HG03103 (cell line): Measurements from ENCODE around the gene ZNF774.
"Not testable (repeated sequence)": the region's sequence is repeated elsewhere in the genome, so short reads cannot be mapped to it uniquely, and the experiment has no call there.

Source experiments
- ATAC-seq: cut with Tn5 transposase; IDR thresholded peaks from one replicate; pipeline ENCODE4 v1.9.1; 2021; ENCODE audit warnings: low read depth; ENCODE audit not compliant: unreplicated experiment

ZNF774 gene

GRCh38 chr15:90344662-90345061 lies 7.4 kb upstream of the ZNF774 start:
- ATAC-seq: no peak

- no peak for ATAC-seq
Observed at GRCh38 chr15:90345857-90346256, 6.2 kb upstream of the ZNF774 start.

- not testable (repeated sequence) for ATAC-seq
Observed at GRCh38 chr15:90347431-90348065, 4.5 kb upstream of the ZNF774 start.

- no peak for ATAC-seq
Observed at GRCh38 chr15:90348456-90348855, 3.6 kb upstream of the ZNF774 start.

- ATAC-seq: no peak
Observed at GRCh38 chr15:90349072-90349471, 3.0 kb upstream of the ZNF774 start.

- no peak for ATAC-seq
Observed at GRCh38 chr15:90349821-90350220, 2.3 kb upstream of the ZNF774 start.

GRCh38 chr15:90351479-90352106 lies 491 bp upstream of the ZNF774 start:
- ATAC-seq: no peak

- ATAC-seq: no peak
Observed at GRCh38 chr15:90354986-90355385, 2.9 kb downstream of the ZNF774 start.

GRCh38 chr15:90358124-90359033 lies 6.3 kb downstream of the ZNF774 start:
- no peak for ATAC-seq

- no peak for ATAC-seq
Observed at GRCh38 chr15:90360746-90361145, 8.7 kb downstream of the ZNF774 start.

- no peak for ATAC-seq
Observed at GRCh38 chr15:90362936-90363212, 10.8 kb downstream of the ZNF774 start.

GRCh38 chr15:90364251-90364650 lies 12.2 kb downstream of the ZNF774 start:
- ATAC-seq: no peak

- ATAC-seq: no peak
Observed at GRCh38 chr15:90365414-90366055, 13.5 kb downstream of the ZNF774 start.

- no peak for ATAC-seq
Observed at GRCh38 chr15:90367576-90367975, 15.5 kb downstream of the ZNF774 start.

GRCh38 chr15:90375071-90375470 lies 23.0 kb downstream of the ZNF774 start:
- no peak for ATAC-seq

- no peak for ATAC-seq
Observed at GRCh38 chr15:90376789-90377188, 24.7 kb downstream of the ZNF774 start.

GRCh38 chr15:90379263-90379662 lies 27.2 kb downstream of the ZNF774 start:
- ATAC-seq: no peak

- no peak for ATAC-seq
Observed at GRCh38 chr15:90381515-90381914, 29.4 kb downstream of the ZNF774 start.

GRCh38 chr15:90382320-90382719 lies 30.2 kb downstream of the ZNF774 start:
- ATAC-seq: no peak

GRCh38 chr15:90386221-90386620 lies 34.1 kb downstream of the ZNF774 start:
- ATAC-seq: no peak
